BLaER1 treated with 17β-estradiol and CSF1 and Interleukin-3, amounts not matched to agents 10 nM and 100 nM (cell line): ENCODE measurements around the gene GRHL1.
A peak's percentile ranks its signal among the peaks of the same experiment; 100 is the strongest.

Experiments used
- H3K27ac ChIP-seq, 11 experiments: shearing (Covaris generic); formaldehyde crosslinking; 2 replicates each; pipeline ENCODE4 v1.8.1; 2022
- H3K27me3 ChIP-seq, 11 experiments: shearing (Covaris generic); formaldehyde crosslinking; 2 replicates each; pipeline ENCODE4 v1.8.1; 2022
- H3K36me3 ChIP-seq, 11 experiments: shearing (Covaris generic); formaldehyde crosslinking; 2 replicates each; pipeline ENCODE4 v1.8.1; 2022
- H3K4me1 ChIP-seq, 10 experiments: shearing (Covaris generic); formaldehyde crosslinking; 2 replicates each; pipeline ENCODE4 v1.8.1; 2022
- H3K4me2 ChIP-seq, 11 experiments: shearing (Covaris generic); formaldehyde crosslinking; 2 replicates each; pipeline ENCODE4 v1.8.1; 2022
- H3K4me3 ChIP-seq, 10 experiments: shearing (Covaris generic); formaldehyde crosslinking; 2 replicates each; pipeline ENCODE4 v1.8.1; 2022
- H3K9ac ChIP-seq, 11 experiments: shearing (Covaris generic); formaldehyde crosslinking; 2 replicates each; pipeline ENCODE4 v1.8.1; 2022
- H3K9me3 ChIP-seq, 11 experiments: shearing (Covaris generic); formaldehyde crosslinking; replicated peaks in 1 of 11; 2 replicates each; pipeline ENCODE4 v1.8.1; 2022
- H4K20me1 ChIP-seq, 11 experiments: shearing (Covaris generic); formaldehyde crosslinking; 2 replicates each; pipeline ENCODE4 v1.8.1; 2022
- Cebpa-rat ChIP-seq, 11 experiments: shearing (Covaris generic); IDR thresholded peaks; 2 replicates each; pipeline ENCODE4 v1.8.1; 2022

The GRHL1 gene

GRCh38 chr2:9966491-9967022 lies 15.1 kb downstream of the GRHL1 start:
- no peaks in the 10 kb centered on the region for H3K9me3 ChIP-seq
- H3K27me3 ChIP-seq, result no peaks in the 10 kb centered on the region
- no peak overlapping the region for H3K4me3 ChIP-seq
- H3K9ac ChIP-seq, result no peak overlapping the region
- no peak for TF ChIP-seq Cebpa-rat (IDR thresholded peaks at IDR 0.05)
- H3K27ac ChIP-seq, result no peak overlapping the region
- H4K20me1 ChIP-seq, result no peaks in the 10 kb centered on the region
- H3K4me1 ChIP-seq, result peaks cover 0 to 19% (median 0%) of the 10 kb centered on the region in 10 experiments; a peak in 4 of 20 replicates
- no peaks in the 10 kb centered on the region for H3K36me3 ChIP-seq
- H3K4me2 ChIP-seq, result no peak overlapping the region

GRCh38 chr2:9967053-9967775 lies 15.7 kb downstream of the GRHL1 start:
- Histone ChIP-seq H3K4me3 (no peak overlapping the region), H3K36me3 (no peaks in the 10 kb centered on the region)

DNA sequence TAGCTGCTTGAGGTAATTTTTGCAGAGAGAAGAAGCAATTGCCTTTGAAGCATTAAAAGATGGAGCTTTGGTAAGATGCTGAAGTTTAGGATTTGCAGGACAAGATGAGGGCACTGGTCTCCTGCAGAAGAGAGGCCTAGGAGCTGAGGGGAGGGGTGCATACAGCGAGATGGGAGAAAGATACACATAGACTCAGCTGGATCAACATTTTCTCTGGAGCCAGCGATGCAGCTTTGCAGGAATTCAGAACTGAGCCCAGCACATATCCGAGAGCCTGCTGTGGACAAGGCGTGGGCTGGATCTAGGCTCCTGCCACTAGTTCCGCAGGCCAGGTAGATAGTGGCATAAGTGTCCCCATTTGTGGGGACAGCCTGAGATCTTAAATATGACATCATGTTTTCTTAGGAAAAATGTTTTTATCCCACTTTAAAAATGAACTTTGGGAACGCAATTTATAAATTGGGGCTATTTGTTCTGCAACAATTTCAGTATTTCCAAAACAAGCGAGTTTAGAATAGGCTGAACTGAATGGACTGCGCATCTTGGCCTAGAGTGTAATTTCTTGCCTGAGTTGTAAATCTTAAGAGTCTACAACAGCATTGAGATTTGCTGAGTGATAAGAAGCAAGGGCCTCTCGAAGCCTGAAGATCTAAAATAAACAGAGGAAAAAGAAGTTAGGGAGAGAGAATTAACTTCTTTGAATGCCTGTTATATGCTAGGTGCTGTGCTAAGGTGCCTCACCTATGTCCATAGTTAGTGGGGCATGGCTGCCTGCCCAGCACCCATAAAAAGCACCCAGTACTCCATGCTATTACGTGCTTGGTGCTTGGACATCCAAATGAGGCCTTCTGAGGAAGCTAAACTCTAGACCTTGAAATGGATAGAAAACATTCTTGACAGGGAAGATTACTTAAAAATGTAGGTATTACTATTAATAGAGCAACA lies 17.3 kb downstream of the GRHL1 start:
- Histone ChIP-seq H3K4me1 (peaks cover 0 to 35% (median 3%) of the 10 kb centered on the region in 10 experiments; a peak in 9 of 20 replicates), H3K9ac (no peak overlapping the region), H3K4me2 (0 out of 22 replicates have a peak overlapping the region, but pooled peaks of 2 of the 11 experiments have one; percentile 5 to 29), H3K36me3 (no peaks in the 10 kb centered on the region), H3K27ac (no peak overlapping the region), H3K27me3 (no peaks in the 10 kb centered on the region), H3K4me3 (no peak overlapping the region), H4K20me1 (no peaks in the 10 kb centered on the region), H3K9me3 (no peaks in the 10 kb centered on the region)
- TF ChIP-seq Cebpa-rat (IDR thresholded peaks at IDR 0.05), result no peak

More at GRCh38 chr2:9967053-9967775, 15.7 kb downstream of the GRHL1 start:
- Histone ChIP-seq H3K4me2 (peak overlapping the region in 2 of 11 experiments; percentile 10 to 23; a peak in 1 of 22 replicates), H3K4me1 (peaks cover 0 to 19% (median 0%) of the 10 kb centered on the region in 10 experiments; a peak in 4 of 20 replicates), H3K27ac (no peak overlapping the region), H3K9me3 (no peaks in the 10 kb centered on the region), H3K27me3 (no peaks in the 10 kb centered on the region), H4K20me1 (no peaks in the 10 kb centered on the region), H3K9ac (no peak overlapping the region)
- no peak for TF ChIP-seq Cebpa-rat (IDR thresholded peaks at IDR 0.05)

- Histone ChIP-seq H3K27me3 (no peaks in the 10 kb centered on the region), H3K4me2 (no peak overlapping the region), H3K9ac (no peak overlapping the region), H3K36me3 (no peaks in the 10 kb centered on the region), H4K20me1 (no peaks in the 10 kb centered on the region), H3K4me1 (peaks cover 0 to 49% (median 3%) of the 10 kb centered on the region in 10 experiments; a peak in 9 of 20 replicates), H3K9me3 (no peaks in the 10 kb centered on the region), H3K27ac (no peak overlapping the region), H3K4me3 (no peak overlapping the region)
- TF ChIP-seq Cebpa-rat (IDR thresholded peaks at IDR 0.05), result no peak
Measured at GRCh38 chr2:9970200-9971044, 18.9 kb downstream of the GRHL1 start.

DNA sequence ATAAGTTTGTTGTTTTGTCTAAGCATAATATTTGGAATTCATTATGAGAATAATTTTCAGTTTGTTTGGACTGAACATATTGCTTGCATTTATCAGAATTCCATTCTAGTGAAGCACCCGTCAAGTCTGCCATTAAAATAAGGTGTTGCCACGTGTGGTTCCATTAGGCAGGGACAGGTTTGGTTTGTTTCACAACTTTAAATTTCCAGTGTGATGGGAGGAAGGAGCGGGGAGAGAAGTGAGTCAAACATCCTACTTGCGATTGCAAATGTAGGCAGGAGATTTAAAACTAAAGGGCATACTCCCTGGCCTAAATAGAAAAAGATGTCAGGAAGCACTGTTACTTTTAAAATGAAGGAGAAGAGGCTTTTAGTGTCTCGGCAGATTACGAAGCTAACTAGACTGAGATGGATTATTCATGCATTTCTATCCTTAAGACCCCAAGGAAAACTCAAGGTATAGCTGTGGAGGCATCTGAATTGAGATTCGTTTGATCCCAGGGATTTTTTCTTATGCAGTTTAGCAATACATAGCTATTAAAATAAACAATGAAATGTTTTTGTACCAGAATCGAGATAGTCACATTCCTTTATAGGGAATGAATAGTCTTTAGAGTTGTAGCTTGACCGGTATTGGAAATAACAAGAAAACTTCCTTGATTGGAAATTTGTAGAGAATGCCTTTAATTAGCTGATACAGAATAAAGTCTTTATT lies 19.8 kb downstream of the GRHL1 start:
- 0 out of 22 replicates have a peak, but pooled peaks cover 0 to 3% (median 0%) of the 10 kb centered on the region in 11 experiments for H4K20me1 ChIP-seq
- H3K4me2 ChIP-seq, result no peak overlapping the region
- TF ChIP-seq Cebpa-rat (IDR thresholded peaks at IDR 0.05), result no peak
- H3K9me3 ChIP-seq, result no peaks in the 10 kb centered on the region
- no peaks in the 10 kb centered on the region for H3K27me3 ChIP-seq
- H3K4me1 ChIP-seq, result peaks cover 0 to 57% (median 10%) of the 10 kb centered on the region in 10 experiments; a peak in 11 of 20 replicates
- H3K9ac ChIP-seq, result no peak overlapping the region
- no peaks in the 10 kb centered on the region for H3K36me3 ChIP-seq
- H3K27ac ChIP-seq, result no peak overlapping the region
- no peak overlapping the region for H3K4me3 ChIP-seq

GRCh38 chr2:9971890-9972289 lies 20.4 kb downstream of the GRHL1 start:
- Histone ChIP-seq H3K9me3 (no peaks in the 10 kb centered on the region), H3K27ac (no peak overlapping the region), H3K4me1 (peaks cover 0 to 64% (median 12%) of the 10 kb centered on the region in 10 experiments; a peak in 11 of 20 replicates), H3K27me3 (no peaks in the 10 kb centered on the region), H3K9ac (no peak overlapping the region), H3K4me3 (no peak overlapping the region), H3K36me3 (no peaks in the 10 kb centered on the region), H3K4me2 (0 out of 22 replicates have a peak overlapping the region, but pooled peaks of 1 of the 11 experiments have one; percentile 73), H4K20me1 (0 out of 22 replicates have a peak, but pooled peaks cover 0 to 3% (median 0%) of the 10 kb centered on the region in 11 experiments)
- TF ChIP-seq Cebpa-rat (IDR thresholded peaks at IDR 0.05), result no peak

GRCh38 chr2:9972621-9973479 lies 21.4 kb downstream of the GRHL1 start:
- H3K9me3 ChIP-seq, result peaks cover 1 to 8% (median 8%) of the 10 kb centered on the region in 11 experiments; a peak in 20 of 22 replicates
- H3K4me1 ChIP-seq, result peaks cover 0 to 56% (median 12%) of the 10 kb centered on the region in 10 experiments; a peak in 11 of 20 replicates
- H3K4me3 ChIP-seq, result no peak overlapping the region
- no peak for TF ChIP-seq Cebpa-rat (IDR thresholded peaks at IDR 0.05)
- H3K9ac ChIP-seq, result no peak overlapping the region
- H3K27me3 ChIP-seq, result no peaks in the 10 kb centered on the region
- peak overlapping the region in 4 of 11 experiments; percentile 43 to 76 (median 71); a peak in 8 of 22 replicates for H3K4me2 ChIP-seq
- 0 out of 22 replicates have a peak, but pooled peaks cover 0 to 3% (median 0%) of the 10 kb centered on the region in 11 experiments for H4K20me1 ChIP-seq
- H3K36me3 ChIP-seq, result no peaks in the 10 kb centered on the region
- H3K27ac ChIP-seq, result no peak overlapping the region
